COR-L47 (cell line): Measurements from ENCODE around the gene CFAP206.

Source experiments
- DNase-seq: peaks from one replicate; lab custom pipeline; 2025; lab: John Stamatoyannopoulos, UW

Gene CFAP206, protein sequence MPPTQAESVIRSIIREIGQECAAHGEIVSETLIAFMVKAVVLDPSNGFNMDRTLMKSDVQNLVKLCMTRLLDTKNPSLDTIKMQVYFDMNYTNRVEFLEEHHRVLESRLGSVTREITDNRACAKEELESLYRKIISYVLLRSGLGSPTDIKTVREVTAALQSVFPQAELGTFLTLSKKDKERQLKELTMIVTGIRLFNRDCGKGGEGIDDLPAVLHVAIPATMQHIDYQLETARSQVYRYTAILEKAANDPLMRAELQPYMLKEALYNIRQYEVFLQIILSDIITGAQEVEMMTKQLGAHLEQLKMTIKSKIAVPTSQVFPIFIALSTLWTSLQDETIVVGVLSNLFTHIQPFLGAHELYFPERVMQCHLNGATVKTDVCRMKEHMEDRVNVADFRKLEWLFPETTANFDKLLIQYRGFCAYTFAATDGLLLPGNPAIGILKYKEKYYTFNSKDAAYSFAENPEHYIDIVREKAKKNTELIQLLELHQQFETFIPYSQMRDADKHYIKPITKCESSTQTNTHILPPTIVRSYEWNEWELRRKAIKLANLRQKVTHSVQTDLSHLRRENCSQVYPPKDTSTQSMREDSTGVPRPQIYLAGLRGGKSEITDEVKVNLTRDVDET

DNA sequence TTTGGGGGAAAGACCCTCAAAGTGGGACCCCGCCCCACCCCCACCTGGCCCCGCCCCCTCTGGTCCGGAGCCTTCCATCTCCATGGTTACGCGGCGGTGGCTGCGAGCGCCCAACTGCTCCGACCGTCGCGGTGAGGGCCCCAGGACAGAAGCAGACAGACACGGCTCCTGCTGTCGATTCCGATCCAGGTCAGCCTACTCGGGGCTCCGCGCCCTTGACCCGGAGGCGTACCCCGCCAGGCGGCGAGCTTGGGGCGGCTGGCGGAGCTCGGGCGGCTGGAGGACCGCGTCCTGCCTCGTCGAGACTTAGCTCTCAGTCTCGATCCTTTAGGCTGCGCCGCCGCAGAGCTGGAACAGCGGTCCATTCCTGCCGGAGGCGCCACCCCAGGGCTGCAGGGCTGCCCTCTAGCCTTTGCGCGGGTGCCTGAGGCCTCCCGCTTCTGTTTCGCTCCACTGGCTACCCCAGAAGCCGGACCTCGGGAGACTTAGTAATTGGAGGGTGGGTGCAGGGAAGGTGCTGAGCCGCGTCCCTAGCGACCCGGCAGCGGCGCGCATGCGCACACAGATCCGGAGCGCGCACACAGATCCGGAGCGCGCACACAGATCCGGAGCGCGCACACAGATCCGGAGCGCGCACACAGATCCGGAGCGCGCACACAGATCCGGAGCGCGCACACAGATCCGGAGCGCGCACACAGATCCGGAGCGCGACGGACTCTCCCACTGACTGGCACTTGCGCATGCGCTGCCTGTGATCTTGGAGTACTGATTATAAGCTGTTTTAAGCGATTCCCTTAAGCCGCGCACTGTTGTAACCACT is at the start of gene CFAP206:
Gene CFAP206, plus strand, starts transcription at position 72 of the 820 bp plus-strand sequence. CDS start 1,868 bp downstream, outside the sequence.
- DNase-seq, result peak; percentile 85

DNA sequence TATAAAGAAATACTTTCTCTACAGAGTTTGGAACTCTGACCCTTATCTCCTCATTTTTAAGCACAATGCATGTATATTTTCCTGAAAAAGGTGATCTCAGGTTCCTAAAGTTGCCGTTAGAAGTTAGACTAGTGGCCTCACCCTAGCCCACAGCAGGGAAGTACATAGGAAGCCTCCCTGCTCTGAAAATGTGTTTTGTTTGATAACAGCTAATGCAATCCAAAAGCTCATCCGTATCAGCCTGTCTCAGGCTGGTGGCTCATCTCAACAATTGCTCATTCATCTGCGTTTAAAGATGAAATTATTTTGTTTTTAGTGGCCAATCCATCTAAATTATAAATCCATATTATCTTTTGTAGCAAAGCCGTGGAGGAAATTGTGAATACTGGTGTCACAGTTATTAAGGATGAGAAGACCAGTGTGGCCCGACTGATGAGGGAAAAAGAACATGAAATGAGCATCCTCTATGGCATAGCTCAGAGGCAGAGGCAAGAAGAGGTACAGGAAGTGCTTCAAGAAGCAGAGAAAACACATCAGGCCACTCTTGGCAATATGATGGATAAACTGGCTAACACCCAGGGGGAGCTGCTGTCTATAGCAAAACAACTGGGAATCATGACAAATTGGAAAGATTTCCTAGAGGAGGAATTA is 43.0 kb upstream of the CFAP206 start:
- no peak for DNase-seq

DNA sequence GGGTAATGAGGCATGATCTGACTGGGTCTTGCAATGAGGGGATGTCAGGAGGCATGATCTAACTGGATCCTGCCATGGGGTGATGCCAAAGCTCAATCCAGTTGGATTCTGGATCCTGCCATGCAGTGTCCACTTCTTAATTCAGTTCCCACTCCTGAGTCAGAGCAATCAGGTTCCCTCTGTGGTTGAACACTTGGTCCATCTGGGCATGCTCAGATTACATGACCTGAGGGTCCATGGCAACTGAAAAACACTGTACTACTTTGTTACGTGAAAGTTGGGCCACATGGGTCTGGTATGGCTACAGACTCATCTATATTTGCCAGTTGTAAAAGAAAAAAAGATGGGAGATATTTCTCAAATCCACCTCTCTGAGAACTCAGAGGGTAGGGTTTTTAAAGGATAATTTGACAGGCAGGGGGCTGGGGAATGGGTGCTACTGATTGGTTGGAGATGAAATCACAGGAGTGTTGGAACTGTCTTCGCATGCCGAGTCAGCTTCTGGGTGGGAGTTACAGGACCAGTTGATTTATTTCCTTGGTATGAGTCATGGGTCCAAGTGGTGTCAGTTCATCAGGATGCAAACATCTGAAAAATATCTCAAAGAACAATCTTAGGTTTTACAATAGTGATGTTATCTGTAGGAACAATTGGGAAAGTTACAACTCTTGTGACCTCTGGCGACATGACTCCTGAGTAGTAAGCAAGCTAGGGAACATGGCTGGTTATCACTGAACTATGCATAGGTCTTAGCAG is 41.5 kb upstream of the CFAP206 start:
- no peak for DNase-seq

DNA sequence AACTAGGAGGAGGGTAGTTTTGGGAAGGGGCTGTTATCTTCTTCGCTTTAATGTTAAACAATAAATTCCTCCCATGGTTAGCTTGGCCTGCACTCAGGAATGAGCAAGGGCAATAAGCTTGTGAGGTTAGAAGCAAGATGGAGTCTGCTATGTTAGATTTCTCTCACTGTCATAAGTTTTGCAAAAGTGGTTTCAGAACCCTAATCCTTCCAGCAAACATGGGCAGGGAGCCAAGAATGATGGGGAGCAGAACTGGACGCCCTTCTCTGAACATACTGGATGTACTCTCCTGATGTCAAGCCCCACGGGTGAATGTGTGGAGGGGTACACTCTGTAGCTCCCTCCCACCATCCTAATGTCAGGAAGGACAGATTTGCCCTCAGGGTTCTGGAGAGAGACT is 40.9 kb upstream of the CFAP206 start:
- DNase-seq, result no peak

DNA sequence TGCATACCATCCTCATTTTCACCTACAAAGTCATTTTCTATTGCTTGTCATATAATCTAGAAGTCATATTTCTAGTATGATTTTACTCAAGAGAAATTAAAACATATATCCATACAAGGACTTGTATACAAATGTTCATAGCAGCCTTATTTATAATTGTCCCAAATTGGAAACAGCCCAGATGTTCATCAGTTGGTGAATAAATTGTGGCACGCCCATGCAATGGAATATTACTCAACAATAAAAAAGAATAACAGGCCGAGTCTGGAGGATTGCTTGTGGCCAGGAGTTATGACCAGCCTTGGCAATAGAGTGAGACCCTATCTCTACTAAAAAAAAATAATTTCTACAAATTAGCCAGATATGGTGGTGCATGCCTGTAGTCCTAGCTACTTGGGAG is 34.4 kb upstream of the CFAP206 start:
- no peak for DNase-seq

DNA sequence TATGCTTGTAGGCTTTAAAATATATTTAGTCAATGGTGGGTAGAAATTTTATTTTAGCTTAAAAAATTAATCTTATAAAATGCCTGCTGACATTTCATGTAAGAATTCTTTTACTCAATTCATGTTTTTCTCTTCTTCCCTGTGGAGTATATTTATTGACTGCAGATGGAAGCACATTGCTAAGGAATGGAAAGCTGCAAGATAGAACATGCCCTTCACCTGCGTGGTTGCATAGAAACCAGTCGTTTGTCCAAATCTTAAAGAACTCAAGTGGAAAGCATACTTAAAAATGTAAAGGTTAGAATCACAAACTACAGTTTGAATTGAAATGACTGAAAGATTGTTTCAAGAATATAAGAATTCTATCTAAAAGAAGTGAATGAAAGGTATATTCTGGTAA is 32.5 kb upstream of the CFAP206 start:
- no peak for DNase-seq

DNA sequence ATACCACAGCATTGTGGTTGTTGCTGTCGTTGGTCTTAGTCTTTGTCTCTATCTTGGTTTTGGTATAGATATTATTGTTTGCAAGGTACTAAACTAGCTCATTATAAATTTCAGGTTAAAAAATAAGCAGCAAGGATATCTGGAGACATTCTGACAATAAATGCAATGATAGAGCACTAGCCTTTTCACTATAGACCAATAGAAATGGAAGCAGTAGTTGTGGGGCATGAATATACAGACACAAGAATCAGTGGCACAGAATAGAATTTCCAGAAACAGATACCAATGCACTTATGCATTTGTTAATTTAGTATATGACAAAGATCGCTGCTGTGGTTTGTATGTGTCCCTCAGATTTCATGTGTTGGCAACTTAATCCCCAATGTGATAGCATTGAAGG is 31.1 kb upstream of the CFAP206 start:
- DNase-seq, result no peak

DNA sequence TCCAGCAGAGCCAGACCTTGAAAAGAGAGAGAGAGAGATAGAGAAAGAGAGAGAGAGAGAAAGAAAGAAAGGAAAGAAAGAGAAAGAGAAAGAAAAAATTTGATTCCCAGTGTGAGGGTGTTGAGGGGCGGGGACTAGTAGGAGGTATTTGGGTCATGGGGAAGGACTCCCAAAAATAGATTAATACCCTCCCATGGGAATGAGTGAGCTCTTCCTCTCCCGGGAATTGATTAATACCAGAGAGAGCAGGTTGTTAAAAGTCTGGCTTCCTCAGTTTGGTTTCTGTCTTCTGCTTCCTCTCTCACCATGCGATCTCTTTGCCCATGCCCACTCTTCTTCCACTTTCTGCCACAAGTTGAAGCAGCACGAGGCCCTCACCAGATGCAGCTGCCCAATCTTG is 28.8 kb upstream of the CFAP206 start:
- DNase-seq, result no peak

DNA sequence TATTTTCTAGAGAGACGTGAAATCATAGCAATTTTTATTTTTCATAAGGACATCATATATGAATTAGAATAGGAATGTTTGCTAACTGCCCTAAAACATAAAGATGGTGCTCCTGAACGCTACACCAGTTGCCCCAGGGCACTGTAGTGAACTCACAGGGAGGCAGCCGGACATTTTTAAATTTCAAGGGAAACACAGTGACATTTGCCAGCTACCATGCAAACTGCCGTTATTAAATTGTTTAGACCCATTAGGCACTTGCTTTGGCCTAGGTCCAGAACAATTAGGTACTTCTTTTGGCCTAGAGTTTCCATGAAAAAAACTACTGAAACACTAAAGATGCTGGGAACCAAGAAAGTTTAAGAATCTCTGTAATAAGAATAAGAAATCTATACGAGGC is 24.9 kb upstream of the CFAP206 start:
- DNase-seq, result no peak

DNA sequence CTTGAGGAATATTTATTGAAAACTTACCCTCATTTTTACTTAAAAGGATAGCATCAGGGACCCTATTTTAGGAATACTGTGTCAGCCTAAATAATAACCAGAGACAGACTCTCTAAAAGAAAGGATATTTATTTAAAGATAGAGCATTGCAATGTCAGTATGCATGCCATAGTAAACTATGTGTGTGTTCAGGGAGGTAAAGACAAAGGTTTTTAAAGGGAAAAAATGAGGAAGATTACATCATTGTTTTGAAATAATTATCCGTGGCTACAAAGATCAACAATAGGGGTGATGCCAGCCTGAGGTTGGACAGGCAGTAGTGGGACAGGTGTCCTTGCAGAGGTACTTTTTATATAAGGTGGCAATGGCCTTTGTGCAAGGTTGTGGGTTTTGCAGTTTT is 23.7 kb upstream of the CFAP206 start:
- DNase-seq, result no peak

DNA sequence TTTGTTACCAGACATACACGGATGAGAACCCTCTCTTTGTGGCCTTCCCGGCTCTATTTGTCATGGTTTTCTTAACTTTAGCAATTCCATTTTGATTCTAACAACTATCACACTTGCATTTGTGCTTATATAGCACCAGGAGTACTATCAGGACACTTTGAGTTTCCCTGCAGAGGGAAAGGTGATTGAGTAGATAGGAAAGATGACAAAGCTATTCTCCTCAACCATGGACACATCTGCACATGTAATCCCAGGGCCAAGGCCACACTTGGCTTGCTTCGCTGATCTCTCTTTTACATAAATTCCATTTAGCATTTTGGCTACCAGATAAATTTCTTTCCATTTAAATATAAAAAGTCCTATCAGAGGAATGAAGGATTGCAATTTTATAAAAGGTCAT is 23.3 kb upstream of the CFAP206 start:
- DNase-seq, result no peak

DNA sequence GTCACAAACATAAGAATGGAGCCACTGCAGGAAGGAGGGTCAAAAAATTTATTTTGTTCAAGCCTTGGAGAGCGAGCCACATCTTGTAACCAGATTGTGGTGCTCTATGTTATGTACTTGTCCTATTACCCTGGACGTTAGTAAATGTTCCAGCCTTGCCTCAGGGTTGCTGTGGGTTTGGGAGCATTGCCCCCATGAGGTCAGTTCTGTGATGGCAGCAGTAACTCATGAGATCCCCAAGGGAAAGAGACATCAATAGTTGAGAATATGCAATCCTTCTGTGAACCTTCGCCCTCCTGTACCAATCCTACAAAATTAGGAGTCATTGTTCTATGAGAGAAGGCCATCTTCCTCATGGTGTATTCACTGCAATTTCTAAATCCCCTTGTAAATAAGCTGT is 16.4 kb upstream of the CFAP206 start:
- peak; percentile 34 for DNase-seq

DNA sequence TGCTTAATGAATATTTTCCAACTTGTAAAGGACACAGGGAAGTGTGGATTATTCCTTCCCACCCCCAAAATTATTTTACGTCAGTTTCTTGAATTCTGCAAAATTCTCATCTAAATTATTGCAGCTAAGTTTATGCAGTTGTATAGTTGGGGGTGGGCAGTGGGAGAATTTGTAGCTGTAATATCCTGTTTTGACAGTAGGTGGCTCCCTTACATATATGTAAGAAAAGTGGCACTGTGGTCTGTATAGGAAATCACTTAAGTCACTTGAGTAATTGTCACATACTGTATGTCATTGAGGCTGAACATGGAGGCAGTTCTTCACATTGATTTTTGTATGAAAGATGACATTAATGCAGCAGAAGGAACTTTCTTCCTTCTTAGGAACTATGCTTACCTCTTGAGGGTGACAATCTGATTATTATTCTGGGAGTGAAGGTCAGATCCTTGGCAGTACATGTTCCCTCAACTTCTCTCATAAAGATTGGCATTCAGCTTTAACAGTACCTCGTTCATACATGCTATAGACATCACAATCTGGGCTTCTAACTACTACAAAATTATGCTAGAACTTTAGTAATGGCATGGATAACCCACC is 14.6 kb upstream of the CFAP206 start:
- peak; percentile 70 for DNase-seq

DNA sequence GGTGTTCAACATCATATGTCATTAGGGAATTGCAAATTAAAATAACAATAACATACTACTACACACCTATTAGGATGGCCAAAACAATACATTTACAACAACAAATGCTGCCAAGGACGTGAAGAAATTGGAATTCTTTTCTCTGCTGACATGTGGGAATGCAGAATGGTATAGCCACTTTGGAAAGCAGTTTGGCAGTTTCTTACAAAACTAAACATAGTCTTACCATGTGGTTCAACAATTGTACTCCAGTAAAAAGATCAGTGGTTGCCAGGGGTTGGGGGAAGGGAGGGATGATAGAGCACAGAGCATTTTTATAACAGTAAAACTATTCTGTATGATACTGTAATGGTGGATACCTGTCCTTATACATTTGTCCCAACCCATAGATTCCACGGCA is 12.3 kb upstream of the CFAP206 start:
- DNase-seq, result no peak

DNA sequence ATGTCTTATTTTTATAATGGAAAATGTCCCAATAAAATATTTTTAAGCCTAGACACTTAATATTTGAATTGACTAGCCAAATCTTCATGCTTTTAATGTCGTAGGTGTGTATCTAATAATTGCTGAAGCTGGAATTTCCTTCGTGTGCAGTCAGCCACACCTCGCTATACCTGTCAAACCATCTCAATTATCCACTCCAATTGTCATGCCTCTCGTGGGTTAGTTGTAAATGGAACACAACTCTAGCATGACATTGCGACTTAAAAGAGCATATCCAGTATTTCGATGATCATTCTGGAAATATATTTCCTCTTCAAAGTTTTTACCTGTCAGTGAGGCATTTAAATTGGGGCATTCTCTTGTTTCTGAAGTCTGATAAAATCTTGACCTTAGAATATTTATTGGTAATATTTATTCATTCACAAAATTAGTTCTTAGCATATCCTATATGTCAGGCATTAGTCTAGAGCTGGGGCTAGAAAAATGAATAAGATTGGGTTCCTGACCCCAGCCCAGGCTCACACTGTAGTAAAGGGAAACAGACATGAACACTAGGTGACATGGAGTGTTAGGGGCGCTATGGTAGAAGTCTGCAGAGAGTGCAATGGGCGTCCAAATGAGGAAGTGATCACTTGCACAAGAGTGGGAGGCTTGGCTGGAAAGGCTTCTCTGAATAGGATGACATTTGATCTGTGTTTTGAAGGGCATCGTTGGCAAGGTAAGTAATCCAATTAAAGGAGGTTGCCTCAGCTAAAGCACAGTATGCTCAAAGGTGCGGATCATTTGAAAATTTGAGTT is 11.0 kb upstream of the CFAP206 start:
- DNase-seq, result no peak

DNA sequence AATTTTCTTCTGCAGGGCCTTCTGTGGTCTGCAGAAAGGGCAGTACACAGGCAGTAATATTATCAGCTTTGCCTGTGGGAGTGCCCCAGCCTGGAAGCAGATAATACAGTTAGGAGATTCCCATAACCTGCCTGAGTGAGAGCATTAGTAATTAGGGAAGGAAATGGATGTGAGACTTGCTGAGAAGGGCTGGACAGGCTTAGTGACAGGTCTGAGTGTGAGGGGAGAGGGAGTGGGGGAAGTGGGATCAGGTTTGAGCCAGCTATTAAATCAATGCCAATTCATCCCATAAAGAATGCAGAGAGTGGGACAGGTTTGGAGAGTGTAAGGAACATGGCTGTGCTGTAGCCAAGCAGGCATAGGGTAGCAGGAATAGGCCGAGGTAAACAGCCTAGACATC is 10.1 kb upstream of the CFAP206 start:
- no peak for DNase-seq

DNA sequence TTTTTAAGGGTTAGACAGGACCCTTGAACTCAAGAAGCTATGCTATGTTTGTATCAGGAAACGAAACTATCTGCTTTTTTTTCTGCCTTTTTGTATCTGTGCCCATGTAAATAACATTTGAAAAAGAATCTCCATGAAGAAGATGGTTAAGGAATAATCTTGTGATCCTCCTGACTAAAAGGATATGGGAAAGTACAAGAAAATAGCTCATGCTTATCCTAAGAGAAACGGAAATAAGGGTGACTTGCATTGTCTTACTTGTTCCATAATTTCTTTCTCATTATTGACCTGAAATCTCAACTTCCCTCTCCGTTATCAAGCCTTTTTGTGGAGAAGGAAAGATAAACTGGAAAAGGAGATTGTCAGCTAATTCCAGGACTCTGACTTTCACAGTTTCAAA is 5.9 kb upstream of the CFAP206 start:
- no peak for DNase-seq

DNA sequence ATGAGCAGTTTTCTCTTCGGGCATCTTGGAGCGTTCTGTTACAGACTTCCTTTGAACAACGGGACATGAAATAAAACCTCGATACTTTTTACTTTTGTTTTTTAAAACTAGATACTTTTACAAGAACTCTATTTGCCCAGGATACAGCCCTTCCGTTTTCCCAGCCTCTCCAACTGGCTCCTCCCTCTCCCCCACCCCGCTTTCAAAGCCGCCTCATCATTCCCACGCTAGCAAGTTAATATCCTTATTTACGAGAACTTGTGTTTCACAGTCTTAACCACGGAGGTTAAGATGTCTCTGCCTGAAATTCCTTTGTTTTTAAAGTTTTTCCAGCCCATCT is 241 bp upstream of the CFAP206 start:
- DNase-seq, result peak; percentile 28

DNA sequence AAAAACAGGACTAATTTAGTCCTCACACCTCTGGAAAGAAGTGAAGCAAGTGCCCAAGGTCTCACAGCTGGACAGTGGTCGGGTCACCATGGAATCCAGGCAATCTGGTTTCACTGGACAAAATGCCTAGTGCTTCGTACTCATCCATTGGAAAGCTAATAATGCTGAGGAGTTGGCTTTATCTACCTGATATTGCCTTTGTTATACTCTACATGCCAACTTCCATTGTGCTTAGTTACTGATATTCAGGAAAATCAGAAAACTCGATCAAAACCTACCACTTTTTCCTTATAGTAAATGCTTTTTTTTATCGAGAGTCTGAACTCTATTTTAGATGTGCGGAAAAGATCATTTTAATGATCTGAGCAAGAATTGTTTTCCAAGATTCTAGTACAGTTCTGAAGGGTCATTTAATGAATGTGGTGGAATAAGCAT is 966 bp downstream of the CFAP206 start:
- DNase-seq, result no peak

DNA sequence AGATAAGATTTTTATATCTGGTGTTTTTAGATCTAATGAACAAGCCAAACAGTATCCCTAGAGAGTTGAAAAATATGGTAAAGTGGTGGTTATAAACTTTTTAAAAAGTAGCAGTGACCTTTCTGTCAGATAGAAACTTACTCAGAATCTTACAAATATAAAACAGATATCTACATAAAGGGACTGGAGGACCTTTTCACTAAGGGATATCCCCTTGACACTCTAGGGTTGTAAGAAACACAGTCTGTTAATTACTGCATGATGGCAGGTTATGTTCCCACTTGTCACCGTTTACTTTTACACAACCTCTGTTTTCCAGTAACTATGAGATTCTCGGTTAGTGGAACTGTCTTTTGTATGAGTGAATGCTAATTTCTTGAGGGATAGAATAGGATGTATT is 11.5 kb downstream of the CFAP206 start:
- DNase-seq, result no peak
